Measurements from ENCODE around the gene TPRKB. TPM values are rescaled to one million over a fixed set of nuclear protein-coding genes. Genes with fewer than 3 reads are reported as not detected.
"Not testable (repeated sequence)": the region's sequence is repeated elsewhere in the genome, so short reads cannot be mapped to it uniquely, and the experiment has no call there.

Gene TPRKB
- total RNA-seq, 1 donor from 2014 or later = 30.6 TPM

GRCh38 chr2:73697606-73698005, 39.5 kb downstream of the TPRKB start:
- Histone ChIP-seq H3K9me3 (replicated peaks) (no peaks in the 10 kb centered on the region), H3K27me3 (ENCODE audit: low read depth) (no peaks in the 10 kb centered on the region), H3K36me3 (no peaks in the 10 kb centered on the region), H3K4me3 (no peak overlapping the region), H3K4me1 (peaks cover 8% of the 10 kb centered on the region), H3K27ac (replicated peaks) (no peak overlapping the region)
- no peak for TF ChIP-seq CTCF (IDR thresholded peaks at IDR 0.05; ENCODE audit: borderline replicate concordance)
- DNase-seq = no peak
- intact Hi-C loops (cut with micrococcal nuclease) = no loop called here

DNA sequence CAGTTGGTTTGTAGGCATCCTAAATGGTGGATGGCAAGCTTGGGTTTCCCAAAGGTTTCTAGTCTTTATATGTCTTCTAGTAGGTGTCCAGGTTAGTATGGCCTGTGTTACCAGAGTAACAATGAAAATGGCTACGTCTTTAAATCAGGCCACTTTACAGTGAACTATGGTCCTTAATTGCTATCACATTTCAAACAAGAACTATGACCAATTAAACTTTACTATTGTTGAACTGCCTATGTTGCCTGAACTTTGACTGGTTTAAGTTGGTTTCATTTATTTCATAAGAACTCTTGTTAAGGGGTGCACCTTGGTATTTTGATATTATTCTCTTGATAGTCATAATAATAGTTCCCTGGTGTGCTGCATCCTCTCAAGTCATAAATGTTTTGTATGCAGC, 40.2 kb downstream of the TPRKB start:
- DNase-seq; H3K27me3 ChIP-seq (ENCODE audit: low read depth); H3K4me3 ChIP-seq; H3K36me3 ChIP-seq; intact Hi-C loops (cut with micrococcal nuclease); H3K27ac ChIP-seq (replicated peaks); H3K4me1 ChIP-seq; H3K9me3 ChIP-seq (replicated peaks): not testable (repeated sequence)

DNA sequence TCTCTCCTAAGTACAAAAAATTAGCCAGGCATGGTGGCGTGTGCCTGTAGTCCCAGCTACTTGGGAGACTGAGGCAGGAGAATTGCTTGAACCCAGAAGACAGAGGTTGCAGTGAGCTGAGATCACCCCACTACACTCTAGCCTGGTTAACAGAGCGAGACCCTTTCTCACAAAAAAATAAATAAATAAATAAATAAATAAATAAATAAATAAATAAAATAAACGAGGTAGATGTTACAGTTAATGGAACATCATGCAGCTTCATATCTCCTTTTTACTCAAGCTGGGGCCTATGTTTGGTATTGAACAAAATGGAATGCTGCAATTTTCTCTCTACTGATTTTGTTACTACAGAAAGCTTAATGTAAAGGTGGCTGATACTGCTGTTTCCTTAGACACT, 40.6 kb downstream of the TPRKB start:
- H3K27ac ChIP-seq (replicated peaks); H3K36me3 ChIP-seq; DNase-seq; H3K9me3 ChIP-seq (replicated peaks); H3K4me3 ChIP-seq; H3K4me1 ChIP-seq; intact Hi-C loops (cut with micrococcal nuclease); H3K27me3 ChIP-seq (ENCODE audit: low read depth): not testable (repeated sequence)

DNA sequence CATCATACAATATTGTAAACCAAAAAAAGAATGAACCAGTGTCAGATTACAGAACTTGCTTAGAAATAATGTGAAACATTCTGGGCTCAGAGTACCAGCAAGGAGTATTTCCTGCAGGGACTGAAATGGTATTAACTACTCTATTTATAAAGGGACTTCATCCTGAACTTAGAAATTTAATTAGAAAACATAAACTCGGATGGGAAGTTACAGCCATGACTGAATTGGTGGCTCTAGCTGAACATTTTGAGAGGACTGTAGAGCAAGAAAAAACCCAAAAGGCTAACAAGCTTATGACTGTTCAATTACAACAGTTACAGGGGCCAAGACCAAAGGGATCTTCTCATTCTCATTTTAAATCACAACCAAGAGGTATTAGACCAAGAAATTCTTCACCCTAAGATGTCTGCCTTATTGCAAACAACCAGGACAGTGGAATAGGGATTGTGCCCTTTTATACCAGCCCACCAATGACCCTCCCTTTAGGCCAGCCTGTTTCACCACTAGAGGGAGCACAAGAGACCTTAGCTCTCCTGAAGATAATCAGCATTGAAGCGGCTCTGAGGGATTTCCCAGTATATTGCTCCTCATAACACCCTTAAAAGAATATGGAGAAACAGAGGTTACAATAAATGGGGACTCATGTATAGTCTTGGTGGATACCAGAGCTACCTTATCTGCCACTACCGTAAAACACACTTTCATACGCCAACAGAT, 46.6 kb downstream of the TPRKB start:
- H3K27ac ChIP-seq (replicated peaks); H3K36me3 ChIP-seq; H3K4me3 ChIP-seq; DNase-seq; H3K4me1 ChIP-seq; H3K27me3 ChIP-seq (ENCODE audit: low read depth); intact Hi-C loops (cut with micrococcal nuclease): not testable (repeated sequence)
- TF ChIP-seq CTCF (IDR thresholded peaks at IDR 0.05; ENCODE audit: borderline replicate concordance) = peak; percentile 69
- H3K9me3 ChIP-seq (replicated peaks) = peaks cover 12% of the 10 kb centered on the region

DNA sequence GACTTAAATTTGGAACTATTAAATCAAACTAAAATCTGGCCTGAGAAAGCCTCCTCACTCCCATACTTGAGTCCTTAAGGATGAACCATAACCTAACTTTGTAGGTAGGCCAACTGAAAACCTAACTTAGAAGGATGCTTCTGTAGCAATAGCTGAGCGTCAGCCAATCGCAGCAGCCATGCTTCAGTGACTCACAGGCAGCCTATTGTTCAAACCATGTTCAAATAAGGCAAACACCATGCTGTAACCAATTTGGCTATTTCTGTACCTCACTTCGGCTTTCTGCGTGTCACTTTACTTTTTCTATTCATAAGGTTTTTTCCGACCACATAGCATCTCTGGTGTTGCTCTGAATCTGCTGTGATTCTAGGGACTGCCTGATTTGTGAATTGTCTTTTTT, 48.7 kb downstream of the TPRKB start:
- H3K4me3 ChIP-seq; DNase-seq; H3K27me3 ChIP-seq (ENCODE audit: low read depth); intact Hi-C loops (cut with micrococcal nuclease); H3K27ac ChIP-seq (replicated peaks); H3K36me3 ChIP-seq; H3K4me1 ChIP-seq: not testable (repeated sequence)
- peaks cover 12% of the 10 kb centered on the region for H3K9me3 ChIP-seq (replicated peaks)

DNA sequence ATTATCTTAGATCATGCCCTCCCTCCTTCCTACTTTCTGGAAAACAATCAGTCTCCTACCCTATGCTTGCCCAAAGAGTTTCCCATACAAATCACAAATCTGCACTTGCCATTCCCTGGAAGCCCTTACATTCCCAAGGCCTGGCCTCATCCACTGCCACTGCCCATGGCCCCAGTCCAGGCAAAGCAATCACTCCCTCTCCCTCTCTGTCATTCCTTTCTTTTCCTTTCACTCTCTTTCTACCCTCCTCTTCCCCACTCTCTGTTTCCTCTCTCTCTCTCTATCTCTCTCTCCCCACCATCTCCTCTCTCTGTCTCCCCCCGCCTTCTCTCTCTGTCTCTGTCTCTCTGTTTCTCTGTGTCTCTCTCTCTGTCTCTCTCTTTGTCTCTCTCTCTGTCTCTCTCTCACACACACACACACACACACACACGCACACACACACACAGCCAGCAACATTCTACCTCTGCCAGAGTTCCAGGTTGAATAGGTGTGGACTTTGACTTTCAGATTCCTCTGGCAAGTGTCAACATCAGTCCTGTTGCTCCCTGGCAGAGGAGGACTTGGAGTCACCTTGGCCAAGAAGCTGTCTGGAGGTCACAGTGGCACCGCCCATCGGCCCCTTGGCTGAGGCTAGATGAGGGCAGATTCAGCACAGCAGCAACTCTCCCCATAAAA, 51.2 kb downstream of the TPRKB start:
- Histone ChIP-seq H3K27me3 (ENCODE audit: low read depth) (peaks cover 3% of the 10 kb centered on the region), H3K4me1 (no peaks in the 10 kb centered on the region), H3K36me3 (no peaks in the 10 kb centered on the region), H3K27ac (replicated peaks) (no peak overlapping the region), H3K4me3 (no peak overlapping the region), H3K9me3 (replicated peaks) (peaks cover 12% of the 10 kb centered on the region)
- TF ChIP-seq CTCF (IDR thresholded peaks at IDR 0.05; ENCODE audit: borderline replicate concordance) = no peak
- no peak for DNase-seq
- intact Hi-C loops (cut with micrococcal nuclease) = no loop called here

- peak; percentile 32 for TF ChIP-seq CTCF (IDR thresholded peaks at IDR 0.05; ENCODE audit: borderline replicate concordance)
- H3K4me1 ChIP-seq; DNase-seq; H3K27me3 ChIP-seq (ENCODE audit: low read depth); H3K4me3 ChIP-seq; H3K36me3 ChIP-seq; H3K27ac ChIP-seq (replicated peaks); intact Hi-C loops (cut with micrococcal nuclease): not testable (repeated sequence)
- peaks cover 12% of the 10 kb centered on the region for H3K9me3 ChIP-seq (replicated peaks)
Measured at GRCh38 chr2:73684905-73685304, 52.2 kb downstream of the TPRKB start.

DNA sequence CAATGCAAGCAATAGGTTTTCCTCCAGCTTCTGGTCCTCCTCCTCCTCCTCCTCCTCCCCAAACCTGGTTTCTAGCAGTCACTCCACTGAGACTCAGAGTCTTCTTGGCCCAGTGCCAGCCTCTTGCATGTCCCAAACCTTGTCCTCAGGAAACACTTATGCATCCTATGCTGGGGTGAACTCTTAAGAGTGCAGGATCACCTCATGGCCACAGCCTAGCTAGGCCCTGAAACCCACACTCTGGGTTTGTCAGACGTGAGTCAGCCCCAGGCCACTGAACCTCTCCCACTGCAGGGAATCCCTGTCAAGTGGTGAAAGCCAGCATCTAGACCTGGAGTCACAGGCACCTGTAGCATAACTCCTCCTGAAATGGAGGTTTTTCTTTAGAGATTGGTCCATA, 52.8 kb downstream of the TPRKB start:
- H3K27ac ChIP-seq (replicated peaks); H3K27me3 ChIP-seq (ENCODE audit: low read depth); H3K36me3 ChIP-seq; intact Hi-C loops (cut with micrococcal nuclease); DNase-seq; H3K4me3 ChIP-seq; H3K4me1 ChIP-seq: not testable (repeated sequence)
- peaks cover 12% of the 10 kb centered on the region for H3K9me3 ChIP-seq (replicated peaks)

Measured in left ventricle myocardium inferior (tissue), 1 donor.